Measurements from ENCODE around the gene CNTNAP1.

The CNTNAP1 gene

GRCh38 chr17:42670789-42671657, 11.3 kb upstream of the CNTNAP1 start:
- no peak for DNase-seq (ENCODE audit: low spot score)

- DNase-seq (ENCODE audit: low spot score) = no peak
Observed at GRCh38 chr17:42672038-42672437, 10.3 kb upstream of the CNTNAP1 start.

DNA sequence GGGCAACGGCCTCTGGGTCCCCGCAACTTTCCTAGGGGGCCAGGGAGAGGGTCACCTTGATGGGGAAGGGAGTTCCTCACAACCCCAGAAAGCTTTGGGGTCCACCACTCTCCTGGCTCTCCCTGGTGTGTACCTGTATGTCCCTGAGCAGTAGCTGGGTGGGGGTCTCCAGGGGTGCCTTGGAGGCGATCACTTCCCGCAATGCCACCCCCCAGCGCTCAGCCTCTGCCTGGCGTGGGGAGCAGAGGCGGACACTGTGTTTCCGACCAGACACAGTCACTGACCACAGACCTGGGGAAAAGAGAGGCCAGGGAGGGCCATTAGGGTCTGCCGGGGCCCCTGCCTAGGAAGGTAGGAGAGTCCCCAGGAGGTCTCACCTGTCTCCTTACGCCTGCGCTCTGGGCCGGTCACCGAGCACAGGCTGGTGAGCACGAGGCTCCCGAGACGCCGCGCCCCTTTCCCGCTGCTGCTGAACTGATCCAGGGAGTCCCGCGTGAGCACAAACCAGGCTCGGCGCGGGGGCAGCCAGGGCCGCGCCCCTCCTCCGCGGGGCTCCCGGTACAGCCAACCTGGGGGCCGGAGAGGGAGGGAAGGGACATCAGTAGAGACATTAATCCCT, 9.0 kb upstream of the CNTNAP1 start:
- DNase-seq (ENCODE audit: low spot score) = no peak

GRCh38 chr17:42673885-42674754, 8.2 kb upstream of the CNTNAP1 start:
- peak; percentile 30 for DNase-seq (ENCODE audit: low spot score)

GRCh38 chr17:42674755-42675347, 7.5 kb upstream of the CNTNAP1 start:
- DNase-seq (ENCODE audit: low spot score) = no peak

- no peak for DNase-seq (ENCODE audit: low spot score)
Observed at GRCh38 chr17:42675348-42675964, 6.9 kb upstream of the CNTNAP1 start.

GRCh38 chr17:42675965-42676423, 6.3 kb upstream of the CNTNAP1 start:
- DNase-seq (ENCODE audit: low spot score) = no peak

GRCh38 chr17:42676424-42677011, 5.8 kb upstream of the CNTNAP1 start, which contains the start of gene PLEKHH3:
Gene PLEKHH3 (minus strand): TSS chr17:42676994. CDS start chr17:42676563, 431 bp downstream.
- DNase-seq (ENCODE audit: low spot score) = no peak

GRCh38 chr17:42677012-42677857, 5.1 kb upstream of the CNTNAP1 start:
- DNase-seq (ENCODE audit: low spot score) = peak; percentile 98

- peak; percentile 69 for DNase-seq (ENCODE audit: low spot score)
Observed at GRCh38 chr17:42677921-42678781, 4.2 kb upstream of the CNTNAP1 start.

- peak; percentile 34 for DNase-seq (ENCODE audit: low spot score)
Observed at GRCh38 chr17:42678951-42679491, 3.3 kb upstream of the CNTNAP1 start.

DNA sequence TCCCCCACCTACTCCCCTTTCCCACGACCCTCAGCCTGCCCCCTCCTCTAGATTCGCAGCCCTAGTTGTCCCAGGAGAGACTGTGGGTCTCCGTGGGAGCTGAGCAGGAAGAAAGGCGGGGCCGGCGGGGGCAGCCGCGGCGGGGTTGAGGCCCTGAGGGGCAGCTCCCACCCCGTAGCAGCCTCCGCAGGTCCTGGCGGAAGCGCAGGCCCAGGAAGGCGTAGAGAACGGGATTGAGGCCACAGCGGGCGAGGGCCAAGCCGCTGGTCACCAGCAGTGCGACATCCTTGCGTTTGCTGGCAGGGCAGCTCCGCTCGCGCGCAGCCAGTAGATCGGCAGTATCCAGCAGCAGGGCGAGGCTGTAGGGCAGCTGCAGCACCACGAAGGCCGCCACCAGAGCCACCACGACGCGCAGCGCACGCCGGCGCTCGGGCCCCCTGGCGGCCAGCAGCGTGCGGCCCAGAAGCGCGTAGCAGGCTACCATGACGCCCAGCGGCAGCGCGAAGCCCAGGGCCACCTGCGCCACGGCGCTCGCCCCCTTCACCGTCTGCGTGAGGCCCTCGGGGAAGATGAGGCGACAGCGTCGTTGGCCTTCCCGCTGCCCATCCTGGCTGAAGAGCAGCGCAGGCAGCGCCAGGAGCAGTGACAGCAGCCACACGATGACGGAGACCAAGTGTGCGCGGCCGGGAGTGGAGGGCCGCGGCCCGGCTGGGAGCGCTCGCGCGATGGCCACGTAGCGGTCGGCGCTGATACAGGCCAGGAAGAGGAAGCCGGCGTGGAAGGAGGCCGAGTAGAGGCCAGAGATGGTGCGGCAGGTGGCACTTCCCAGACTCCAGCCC, 2.6 kb upstream of the CNTNAP1 start:
- peak; percentile 76 for DNase-seq (ENCODE audit: low spot score)

- no peak for DNase-seq (ENCODE audit: low spot score)
Observed at GRCh38 chr17:42680331-42680808, 2.0 kb upstream of the CNTNAP1 start.

GRCh38 chr17:42682722-42683403, 532 bp downstream of the CNTNAP1 start:
- no peak for DNase-seq (ENCODE audit: low spot score)

GRCh38 chr17:42683407-42684034, 1.2 kb downstream of the CNTNAP1 start:
- no peak for DNase-seq (ENCODE audit: low spot score)

DNA sequence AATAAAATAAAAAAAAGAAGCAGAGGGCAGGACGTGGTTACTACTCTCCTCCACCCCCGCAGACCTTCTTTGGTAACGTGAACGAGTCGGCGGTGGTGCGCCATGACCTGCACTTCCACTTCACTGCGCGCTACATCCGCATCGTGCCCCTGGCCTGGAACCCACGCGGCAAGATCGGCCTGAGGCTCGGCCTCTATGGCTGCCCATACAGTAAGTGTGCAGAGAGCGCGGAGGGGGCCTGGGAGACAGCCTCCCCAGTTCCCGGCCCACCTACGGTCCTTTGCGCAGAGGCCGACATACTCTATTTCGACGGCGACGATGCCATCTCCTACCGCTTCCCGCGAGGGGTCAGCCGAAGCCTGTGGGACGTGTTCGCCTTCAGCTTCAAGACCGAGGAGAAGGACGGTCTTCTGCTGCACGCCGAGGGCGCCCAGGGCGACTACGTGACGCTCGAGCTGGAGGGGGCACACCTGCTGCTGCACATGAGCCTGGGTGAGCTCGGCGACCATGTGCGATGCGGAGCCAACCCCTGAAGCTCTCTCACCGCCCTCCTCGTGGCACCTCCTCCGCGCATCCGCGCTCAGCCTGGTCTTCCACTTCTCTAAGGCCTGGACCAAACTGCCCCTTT, 2.7 kb downstream of the CNTNAP1 start:
- no peak for DNase-seq (ENCODE audit: low spot score)
